ENCODE measurements around the gene PPP1R2C. TPM values are rescaled to one million over a fixed set of nuclear protein-coding genes. Genes with fewer than 3 reads are reported as not detected.

Gene PPP1R2C
- total RNA-seq, 2 experiments from 2014 or later = not detected

GRCh38 chrX:42818151-42818921 lies 40.4 kb upstream of the PPP1R2C start:
- Histone ChIP-seq H3K79me2 (ENCODE audit: insufficient read depth, low read depth, low read length) (no peaks in the 10 kb centered on the region), H3K4me1 (ENCODE audit: insufficient read depth, low read length, poor library complexity, severe bottlenecking) (no peaks in the 10 kb centered on the region), H2AFZ (ENCODE audit: low read length) (no peak overlapping the region), H3K36me3 (ENCODE audit: insufficient read depth, low read length) (no peaks in the 10 kb centered on the region; the same call in 1 of the 2 replicates), H4K20me1 (ENCODE audit: insufficient read depth, low read length) (no peaks in the 10 kb centered on the region), H3K9me2 (ENCODE audit: insufficient read depth, low read length) (no peaks in the 10 kb centered on the region), H3K4me2 (ENCODE audit: low read length) (no peak overlapping the region), H3K4me3 (ENCODE audit: low read depth, low read length, poor library complexity, severe bottlenecking) (no peak overlapping the region), H3K27ac (ENCODE audit: low read depth, low read length, poor library complexity, severe bottlenecking) (no peak overlapping the region), H3K9me3 (ENCODE audit: low read length) (peaks cover 17% of the 10 kb centered on the region; the same call in 1 of the 2 replicates)
- no TSS peak for BruUV-seq (replicated peaks)
- TF ChIP-seq CTCF (conservative IDR thresholded peaks at IDR 0.05; ENCODE audit: low read length) = no peak
- TF ChIP-seq EZH2phosphoT487 (IDR thresholded peaks at IDR 0.05; ENCODE audit: borderline replicate concordance, low read depth, low read length) = no peak
- intact Hi-C loops (cut with micrococcal nuclease; ENCODE audit: unreplicated experiment) = no loop called here
- ChIA-PET POLR2A (interaction anchor here (1.8 kb wide), 1 partner anchor 11 kb away, joined by 4 read pairs; no protein-coding TSS in a partner anchor), CTCF (ENCODE audit: unreplicated experiment) (no interaction called here)
- peak; percentile 13 for DNase-seq (ENCODE audit: low spot score)

- Histone ChIP-seq H3K4me3 (ENCODE audit: low read depth, low read length, poor library complexity, severe bottlenecking) (no peak overlapping the region), H2AFZ (ENCODE audit: low read length) (peak overlapping the region; percentile 67), H3K9me3 (ENCODE audit: low read length) (no peaks in the 10 kb centered on the region), H3K79me2 (ENCODE audit: insufficient read depth, low read depth, low read length) (no peaks in the 10 kb centered on the region), H3K4me2 (ENCODE audit: low read length) (no peak overlapping the region), H3K27ac (ENCODE audit: low read depth, low read length, poor library complexity, severe bottlenecking) (no peak overlapping the region), H3K36me3 (ENCODE audit: insufficient read depth, low read length) (no peaks in the 10 kb centered on the region; the same call in 1 of the 2 replicates), H4K20me1 (ENCODE audit: insufficient read depth, low read length) (no peaks in the 10 kb centered on the region), H3K9me2 (ENCODE audit: insufficient read depth, low read length) (no peaks in the 10 kb centered on the region), H3K4me1 (ENCODE audit: insufficient read depth, low read length, poor library complexity, severe bottlenecking) (no peaks in the 10 kb centered on the region)
- ChIA-PET POLR2A (no interaction called here), CTCF (ENCODE audit: unreplicated experiment) (no interaction called here)
- intact Hi-C loops (cut with micrococcal nuclease; ENCODE audit: unreplicated experiment) = loop anchor here (5.0 kb wide), 1 partner anchor 43 kb away; no protein-coding TSS in a partner anchor
- DNase-seq (ENCODE audit: low spot score) = no peak
- TF ChIP-seq CTCF (conservative IDR thresholded peaks at IDR 0.05; ENCODE audit: low read length) (no peak), EZH2phosphoT487 (IDR thresholded peaks at IDR 0.05; ENCODE audit: borderline replicate concordance, low read depth, low read length) (no peak)
- BruUV-seq (replicated peaks) = no TSS peak
Measured at GRCh38 chrX:42809569-42809968, 31.6 kb upstream of the PPP1R2C start.

- Histone ChIP-seq H2AFZ (ENCODE audit: low read length) (peak overlapping the region; percentile 14; the same call in 1 of the 2 replicates), H3K4me2 (ENCODE audit: low read length) (no peak overlapping the region), H3K36me3 (ENCODE audit: insufficient read depth, low read length) (no peaks in the 10 kb centered on the region), H3K9me2 (ENCODE audit: insufficient read depth, low read length) (no peaks in the 10 kb centered on the region), H3K9me3 (ENCODE audit: low read length) (no peaks in the 10 kb centered on the region), H3K79me2 (ENCODE audit: insufficient read depth, low read depth, low read length) (no peaks in the 10 kb centered on the region), H3K4me3 (ENCODE audit: low read depth, low read length, poor library complexity, severe bottlenecking) (no peak overlapping the region), H4K20me1 (ENCODE audit: insufficient read depth, low read length) (no peaks in the 10 kb centered on the region), H3K27ac (ENCODE audit: low read depth, low read length, poor library complexity, severe bottlenecking) (no peak overlapping the region), H3K4me1 (ENCODE audit: insufficient read depth, low read length, poor library complexity, severe bottlenecking) (no peaks in the 10 kb centered on the region)
- intact Hi-C loops (cut with micrococcal nuclease; ENCODE audit: unreplicated experiment) = loop anchor here (5.0 kb wide), 1 partner anchor 45 kb away; no protein-coding TSS in a partner anchor
- ChIA-PET CTCF (ENCODE audit: unreplicated experiment) (no interaction called here), POLR2A (interaction anchor here (0.6 to 1.5 kb wide), 4 partner anchors 11 to 1318 kb away, joined by 3 to 4 read pairs (median 3); no protein-coding TSS in a partner anchor)
- TF ChIP-seq EZH2phosphoT487 (IDR thresholded peaks at IDR 0.05; ENCODE audit: borderline replicate concordance, low read depth, low read length) (no peak), CTCF (conservative IDR thresholded peaks at IDR 0.05; ENCODE audit: low read length) (no peak)
- BruUV-seq (replicated peaks) = no TSS peak
- no peak for DNase-seq (ENCODE audit: low spot score)
Measured at GRCh38 chrX:42807393-42807792, 29.4 kb upstream of the PPP1R2C start.

All from OCI-LY7 (cell line).